Pancreas (tissue), 10 donors: ENCODE measurements around the gene RASGRP3. TPM values are rescaled to one million over a fixed set of nuclear protein-coding genes. Genes with fewer than 3 reads are reported as not detected.

Source experiments
- ATAC-seq, 4 donors: fragments of 200-7000 bp; cut with Tn5 transposase; one replicate each; pipeline versions ENCODE4 v1.8.0 to v1.9.1; 2020; ENCODE audit warnings: mild to moderate bottlenecking in 4 of 4, moderate library complexity in 4 of 4
- DNase-seq, 6 donors: peaks; one replicate each; pipeline ENCODE4 v3.0.0-alpha.2; 2020
- FAIRE-seq: peaks from 2 replicates; lab custom pipeline; 2012; peaks lifted over from hg19 to GRCh38; lab: Jason Lieb, UNC
- H3K27ac ChIP-seq, 4 donors: fragments of 200-600 bp; sonication (generic); 1 replicate in 3 of 4; 2 replicates in 1 of 4; pipeline versions ENCODE4 v1.5.0 to v1.8.0; 2020
- H3K27me3 ChIP-seq, 4 donors: fragments of 200-600 bp; one replicate each; pipeline ENCODE4 v1.8.0; 2021
- H3K36me3 ChIP-seq, 3 donors: fragments of 200-600 bp; sonication (generic) in 1 of 3; one replicate each; pipeline versions ENCODE4 v1.5.0 to v1.8.0; 2020 to 2021
- H3K4me1 ChIP-seq, 3 donors: fragments of 200-600 bp; one replicate each; pipeline ENCODE4 v1.8.0; 2021
- H3K4me3 ChIP-seq, 4 donors: fragments of 200-600 bp; sonication (generic) in 2 of 4; one replicate each; pipeline versions ENCODE4 v1.5.0 to v1.8.0; 2020 to 2021
- H3K9me3 ChIP-seq, 4 donors: fragments of 200-600 bp; one replicate each; pipeline ENCODE4 v1.8.0; 2021
- CTCF ChIP-seq, 4 donors: fragments of 200-600 bp; sonication (generic) in 3 of 4; IDR thresholded peaks; one replicate each; pipeline versions ENCODE4 v1.5.0 to v1.8.0; 2021; ENCODE audit warnings: antibody characterized with exemption in 4 of 4
- WGBS, 2 donors: extraction: QIAGEN DNeasy Blood & Tissue Kit; methylation state at CpG; one replicate each; pipeline ENCODE4 v1.1.7; 2013; 5-methylcytosine and 5-hydroxymethylcytosine counted together
- intact Hi-C, 3 donors: fragments of 100-400 bp; cut with DNase I; formaldehyde crosslinking; loops; one replicate each; pipeline versions ENCODE4 v1.11.1 to v1.14.2; 2022
- polyA plus RNA-seq, 2 donors: library from polyadenylated mRNA; stranded (reverse); fragments of 200-250 nt; gene quantifications; one replicate each; pipeline ENCODE4 v1.2.3, GENCODE V29; 2013
- total RNA-seq, 6 donors: library from RNA; stranded (reverse); fragmentation: NEBNext Ultra II Directional in 4 of 6; extraction: Animal tissue kit (Norgen Biotek cat#: 25700) in 4 of 6; gene quantifications; one replicate each; pipeline versions ENCODE4 v1.2.1 to v1.2.4, GENCODE V29; 2021 to 2023
- donor health status: healthy with polysubstance abuse.
- donor health status: DM: no; HTN: no; CAD: no; lungs with moderate emphysema.
- donor health status: DM: no; HTN: no; CAD: no.
- donor health status: control.
- donor health status: control.
- donor health status: Bipolar disorder and iron deficiency.
- donor health status: DM: yes; HTN: yes; CAD: no.
- donor health status: DM: no; HTN: no; CAD: no.
- donor health status: DM: no; HTN: no; CAD: no.
- donor health status: DM: yes; HTN: yes; CAD: no.

Gene RASGRP3
- total and polyA plus RNA-seq, 8 donors = 0.92 to 14.9 (median 3.0) TPM

GRCh38 chr2:33502025-33502424, 25.6 kb downstream of the RASGRP3 start:
- Histone ChIP-seq H3K27me3 (no peaks in the 10 kb centered on the region), H3K27ac (no peak overlapping the region), H3K4me3 (no peak overlapping the region), H3K9me3 (no peaks in the 10 kb centered on the region), H3K4me1 (peaks cover 0 to 5% (median 0%) of the 10 kb centered on the region in 3 donors), H3K36me3 (no peaks in the 10 kb centered on the region)
- peak in 1 of 4 donors; percentile 32 for ATAC-seq
- no peak for DNase-seq
- FAIRE-seq = no peak
- WGBS, 2 donors = 84 to 87% methylated on average over 2 of the region's 2 CpGs
- no peak for TF ChIP-seq CTCF (IDR thresholded peaks at IDR 0.05)
- intact Hi-C loops = no loop called here

GRCh38 chr2:33503002-33503401, 26.6 kb downstream of the RASGRP3 start:
- intact Hi-C loops = no loop called here
- FAIRE-seq (no peak), ATAC-seq (no peak), DNase-seq (no peak)
- H3K4me1 ChIP-seq = no peaks in the 10 kb centered on the region
- H3K36me3 ChIP-seq = no peaks in the 10 kb centered on the region
- H3K27me3 ChIP-seq = no peaks in the 10 kb centered on the region
- H3K27ac ChIP-seq = no peak overlapping the region
- WGBS, 2 donors = 10 to 28% methylated on average over 1 of the region's 1 CpG
- H3K4me3 ChIP-seq = no peak overlapping the region
- no peak for TF ChIP-seq CTCF (IDR thresholded peaks at IDR 0.05)
- no peaks in the 10 kb centered on the region for H3K9me3 ChIP-seq

- FAIRE-seq = no peak
- Histone ChIP-seq H3K4me1 (no peaks in the 10 kb centered on the region), H3K27me3 (no peaks in the 10 kb centered on the region), H3K27ac (no peak overlapping the region), H3K9me3 (no peaks in the 10 kb centered on the region), H3K36me3 (no peaks in the 10 kb centered on the region), H3K4me3 (no peak overlapping the region)
- intact Hi-C loops = no loop called here
- peak in 2 of 4 donors; percentile 45 to 48 for ATAC-seq
- DNase-seq = no peak
- TF ChIP-seq CTCF (IDR thresholded peaks at IDR 0.05) = no peak
- 59 to 75% methylated on average over 1 of the region's 1 CpG for WGBS, 2 donors
These were observed 29.5 kb downstream of the RASGRP3 start for GRCh38 chr2:33505966-33506365.

GRCh38 chr2:33509908-33510585, 33.6 kb downstream of the RASGRP3 start:
- H3K9me3 ChIP-seq = no peaks in the 10 kb centered on the region
- WGBS, 2 donors = 73 to 76% methylated on average over 5 of the region's 5 CpGs
- no peaks in the 10 kb centered on the region for H3K27me3 ChIP-seq
- H3K27ac ChIP-seq = no peak overlapping the region
- intact Hi-C loops = no loop called here
- no peak for ATAC-seq
- no peaks in the 10 kb centered on the region for H3K4me1 ChIP-seq
- no peaks in the 10 kb centered on the region for H3K36me3 ChIP-seq
- DNase-seq = no peak
- TF ChIP-seq CTCF (IDR thresholded peaks at IDR 0.05) = no peak
- no peak for FAIRE-seq
- no peak overlapping the region for H3K4me3 ChIP-seq

GRCh38 chr2:33510586-33510968, 34.1 kb downstream of the RASGRP3 start:
- TF ChIP-seq CTCF (IDR thresholded peaks at IDR 0.05) = no peak
- ATAC-seq (no peak), FAIRE-seq (no peak), DNase-seq (no peak)
- Histone ChIP-seq H3K4me1 (no peaks in the 10 kb centered on the region), H3K27ac (no peak overlapping the region), H3K9me3 (no peaks in the 10 kb centered on the region), H3K36me3 (no peaks in the 10 kb centered on the region), H3K4me3 (no peak overlapping the region), H3K27me3 (no peaks in the 10 kb centered on the region)
- intact Hi-C loops = no loop called here
- WGBS, 2 donors = 79 to 87% methylated on average over 4 of the region's 4 CpGs
